Measurements from ENCODE around the gene IQCN.

DNA sequence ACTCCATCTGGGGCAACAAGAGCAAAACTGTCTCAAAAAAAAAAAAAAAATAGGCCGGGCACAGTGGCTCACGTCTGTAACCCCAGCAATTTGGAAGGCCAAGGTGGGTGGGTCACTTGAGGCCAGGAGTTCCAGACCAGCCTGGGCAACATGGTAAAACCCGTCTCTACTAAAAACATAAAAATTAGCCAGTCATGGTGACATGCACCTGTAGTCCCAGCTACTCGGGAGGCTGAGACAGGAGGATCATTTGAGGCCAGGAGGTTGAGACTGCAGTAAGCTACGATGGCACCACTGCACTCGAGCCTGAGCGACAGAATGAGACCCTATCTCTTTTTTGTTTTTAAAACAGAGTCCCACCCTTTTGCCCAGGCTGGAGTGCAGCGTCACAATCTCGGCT is 3.9 kb downstream of the IQCN start:
- TF ChIP-seq, protein P1, sequence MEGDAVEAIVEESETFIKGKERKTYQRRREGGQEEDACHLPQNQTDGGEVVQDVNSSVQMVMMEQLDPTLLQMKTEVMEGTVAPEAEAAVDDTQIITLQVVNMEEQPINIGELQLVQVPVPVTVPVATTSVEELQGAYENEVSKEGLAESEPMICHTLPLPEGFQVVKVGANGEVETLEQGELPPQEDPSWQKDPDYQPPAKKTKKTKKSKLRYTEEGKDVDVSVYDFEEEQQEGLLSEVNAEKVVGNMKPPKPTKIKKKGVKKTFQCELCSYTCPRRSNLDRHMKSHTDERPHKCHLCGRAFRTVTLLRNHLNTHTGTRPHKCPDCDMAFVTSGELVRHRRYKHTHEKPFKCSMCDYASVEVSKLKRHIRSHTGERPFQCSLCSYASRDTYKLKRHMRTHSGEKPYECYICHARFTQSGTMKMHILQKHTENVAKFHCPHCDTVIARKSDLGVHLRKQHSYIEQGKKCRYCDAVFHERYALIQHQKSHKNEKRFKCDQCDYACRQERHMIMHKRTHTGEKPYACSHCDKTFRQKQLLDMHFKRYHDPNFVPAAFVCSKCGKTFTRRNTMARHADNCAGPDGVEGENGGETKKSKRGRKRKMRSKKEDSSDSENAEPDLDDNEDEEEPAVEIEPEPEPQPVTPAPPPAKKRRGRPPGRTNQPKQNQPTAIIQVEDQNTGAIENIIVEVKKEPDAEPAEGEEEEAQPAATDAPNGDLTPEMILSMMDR (IDR thresholded peaks at IDR 0.05), result no peak
- no peak for TF ChIP-seq POLR2A (IDR thresholded peaks at IDR 0.05)

Data from thyroid gland (tissue), 4 donors.